ENCODE data around the gene UTP14C. TPM values are rescaled to one million over a fixed set of nuclear protein-coding genes. Genes with fewer than 3 reads are reported as not detected.

Gene UTP14C
- total and polyA plus RNA-seq, 2 of the 13 experiments (the other 11 are each of a cell fraction or from before 2014, with no cell fraction given) = 8.8 to 12.2 TPM

- peak; percentile 28; the same call in 1 of the 2 replicates for TF ChIP-seq ZNF292 (CRISPR knock-in tag; IDR thresholded peaks at IDR 0.05; ENCODE audit: borderline replicate concordance, low read depth)
- TF ChIP-seq NCOA5 (CRISPR knock-in tag; IDR thresholded peaks at IDR 0.05) = no peak
- TF ChIP-seq ZBTB21 (CRISPR knock-in tag; IDR thresholded peaks at IDR 0.05) = peak; percentile 11; the same call in 1 of the 2 replicates
- TF ChIP-seq BRCA1 (CRISPR knock-in tag; IDR thresholded peaks at IDR 0.05) = no peak
- no peak for TF ChIP-seq CC2D1A (CRISPR knock-in tag; IDR thresholded peaks at IDR 0.05)
- peak; percentile 89 for TF ChIP-seq ZNF609 (CRISPR knock-in tag; IDR thresholded peaks at IDR 0.05; ENCODE audit: borderline replicate concordance)
- TF ChIP-seq POGZ (CRISPR knock-in tag; IDR thresholded peaks at IDR 0.05) = peak; percentile 35; the same call in 1 of the 2 replicates
- peak; percentile 62; the same call in 1 of the 2 replicates for TF ChIP-seq ZFX (CRISPR knock-in tag; IDR thresholded peaks at IDR 0.05; ENCODE audit: low read depth)
- TF ChIP-seq ZNF720 (CRISPR knock-in tag; IDR thresholded peaks at IDR 0.05) = no peak
- peak; percentile 52; the same call in 1 of the 2 replicates for TF ChIP-seq HDAC1 (CRISPR knock-in tag; IDR thresholded peaks at IDR 0.05)
- TF ChIP-seq ZSCAN21 (CRISPR knock-in tag; IDR thresholded peaks at IDR 0.05; ENCODE audit: borderline replicate concordance) = peak; percentile 36
- TF ChIP-seq SMARCC2 (IDR thresholded peaks at IDR 0.05) = peak; percentile 77; the same call in 1 of the 2 replicates
- TF ChIP-seq MAF1 (CRISPR knock-in tag; IDR thresholded peaks at IDR 0.05; ENCODE audit: borderline replicate concordance) = no peak
- peak; percentile 35; the same call in 1 of the 2 replicates for TF ChIP-seq GATAD1 (CRISPR knock-in tag; IDR thresholded peaks at IDR 0.05)
- peak; percentile 3; the same call in 1 of the 2 replicates for TF ChIP-seq ZNF878 (CRISPR knock-in tag; IDR thresholded peaks at IDR 0.05)
- 0 out of 2 replicates have a peak, but pooled peaks have one; percentile 27 for TF ChIP-seq ZMAT3 (CRISPR knock-in tag; conservative IDR thresholded peaks at IDR 0.05)
- TF ChIP-seq SOX5 (CRISPR knock-in tag; IDR thresholded peaks at IDR 0.05; ENCODE audit: borderline replicate concordance) = peak; percentile 82; the same call in 1 of the 2 replicates
- TF ChIP-seq ZNF253 (CRISPR knock-in tag; IDR thresholded peaks at IDR 0.05; ENCODE audit: borderline replicate concordance) = no peak
- TF ChIP-seq ZNF646 (CRISPR knock-in tag; IDR thresholded peaks at IDR 0.05) = 0 out of 2 replicates have a peak, but pooled peaks have one; percentile 44
Observed at GRCh38 chr13:52025475-52026245, 1.2 kb downstream of the UTP14C start (continued).
